Epithelial cell of esophagus (primary cell): ENCODE measurements around the gene TRIM38.

Source experiments
- DNase-seq: peaks from one replicate; pipeline ENCODE4 v3.0.0; 2010; ENCODE audit warnings: low read depth
- H3K4me3 ChIP-seq: 2 replicates; pipeline ENCODE4 v1.5.1; 2011; ENCODE audit warnings: mild to moderate bottlenecking, low read length, control low read depth
- CTCF ChIP-seq: IDR thresholded peaks from 2 replicates; pipeline ENCODE4 v1.5.1; 2011; ENCODE audit warnings: low read depth, mild to moderate bottlenecking, low read length, control low read depth, inconsistent platforms; ENCODE audit not compliant: insufficient read depth; ENCODE audit errors: missing control alignments

Gene TRIM38

GRCh38 chr6:25968769-25969168, 6.2 kb downstream of the TRIM38 start:
- DNase-seq, result no peak
- TF ChIP-seq CTCF, result no peak
- no peak overlapping the region for H3K4me3 ChIP-seq

- no peak overlapping the region for H3K4me3 ChIP-seq
- TF ChIP-seq CTCF, result no peak
- DNase-seq, result peak; percentile 78
These were observed 8.7 kb downstream of the TRIM38 start for GRCh38 chr6:25971187-25971821.

- no peak for DNase-seq
- H3K4me3 ChIP-seq, result no peak overlapping the region
- no peak for TF ChIP-seq CTCF
These were observed 9.5 kb downstream of the TRIM38 start for GRCh38 chr6:25972128-25972527.

GRCh38 chr6:25972902-25973301, 10.3 kb downstream of the TRIM38 start:
- TF ChIP-seq CTCF, result no peak
- no peak overlapping the region for H3K4me3 ChIP-seq
- DNase-seq, result peak; percentile 25

- H3K4me3 ChIP-seq, result no peak overlapping the region
- no peak for TF ChIP-seq CTCF
- no peak for DNase-seq
These were observed 11.4 kb downstream of the TRIM38 start for GRCh38 chr6:25973923-25974555.

- DNase-seq, result no peak
- no peak overlapping the region for H3K4me3 ChIP-seq
- TF ChIP-seq CTCF, result no peak
These were observed 13.4 kb downstream of the TRIM38 start for GRCh38 chr6:25975923-25976560.
